Measurements from ENCODE around the gene TRUB1.
"Not testable (repeated sequence)": the region's sequence is repeated elsewhere in the genome, so short reads cannot be mapped to it uniquely, and the experiment has no call there.

The TRUB1 gene

DNA sequence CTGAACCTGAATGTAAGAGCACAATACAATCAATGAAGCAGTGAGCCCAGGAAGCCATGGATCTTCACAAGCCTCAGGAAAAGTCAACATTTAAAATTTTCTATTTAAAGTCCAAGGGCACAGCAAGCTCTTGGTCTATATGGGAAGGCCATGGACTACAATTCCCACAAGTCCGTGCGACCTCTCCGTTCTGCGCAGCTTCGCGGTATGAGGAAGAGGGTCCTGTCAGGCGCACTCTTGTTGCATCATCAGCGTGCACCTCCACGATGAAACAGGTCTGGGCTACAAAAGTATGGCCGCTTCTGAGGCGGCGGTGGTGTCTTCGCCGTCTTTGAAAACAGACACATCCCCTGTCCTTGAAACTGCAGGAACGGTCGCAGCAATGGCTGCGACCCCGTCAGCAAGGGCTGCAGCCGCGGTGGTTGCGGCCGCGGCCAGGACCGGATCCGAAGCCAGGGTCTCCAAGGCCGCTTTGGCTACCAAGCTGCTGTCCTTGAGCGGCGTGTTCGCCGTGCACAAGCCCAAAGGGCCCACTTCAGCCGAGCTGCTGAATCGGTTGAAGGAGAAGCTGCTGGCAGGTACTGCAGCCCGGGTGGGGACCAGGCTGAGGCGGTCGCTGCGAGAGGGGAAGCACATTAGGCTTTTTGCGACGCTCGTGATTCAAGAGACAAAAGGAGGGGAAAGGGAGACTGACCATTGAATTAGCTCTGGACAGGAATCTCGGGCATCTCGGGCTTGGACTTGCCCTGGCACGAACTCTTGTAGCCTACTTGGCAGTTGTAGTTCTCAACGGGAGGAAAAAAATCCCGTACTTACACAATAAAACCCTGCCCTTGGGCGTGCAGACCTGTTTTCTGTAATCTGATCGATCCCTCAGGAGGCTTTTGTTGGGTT lies at the start of gene TRUB1:
TSS of gene TRUB1 (plus strand) at position 234 of the 894 bp plus-strand sequence. CDS start at position 293, 59 bp downstream.
- peak; percentile 82 for FAIRE-seq

DNA sequence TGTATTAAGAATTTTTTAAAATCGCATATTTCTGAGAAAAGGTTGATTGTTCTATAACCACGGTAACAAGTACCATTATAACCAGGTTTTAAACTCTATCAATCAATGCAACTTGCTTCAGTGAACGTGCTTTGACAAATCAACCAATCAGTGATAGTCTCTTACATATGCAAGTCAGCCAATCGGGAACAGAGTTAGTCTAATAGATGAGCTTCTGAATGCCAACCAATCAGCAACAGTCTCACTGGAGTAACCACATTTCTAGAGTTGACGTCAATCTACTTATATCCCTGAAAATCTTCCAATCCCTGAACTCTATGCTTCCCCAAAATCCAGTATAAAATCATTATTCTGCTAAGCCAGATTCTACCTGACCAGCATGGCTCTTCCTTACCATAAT lies 44.7 kb upstream of the TRUB1 start:
- FAIRE-seq = no peak

DNA sequence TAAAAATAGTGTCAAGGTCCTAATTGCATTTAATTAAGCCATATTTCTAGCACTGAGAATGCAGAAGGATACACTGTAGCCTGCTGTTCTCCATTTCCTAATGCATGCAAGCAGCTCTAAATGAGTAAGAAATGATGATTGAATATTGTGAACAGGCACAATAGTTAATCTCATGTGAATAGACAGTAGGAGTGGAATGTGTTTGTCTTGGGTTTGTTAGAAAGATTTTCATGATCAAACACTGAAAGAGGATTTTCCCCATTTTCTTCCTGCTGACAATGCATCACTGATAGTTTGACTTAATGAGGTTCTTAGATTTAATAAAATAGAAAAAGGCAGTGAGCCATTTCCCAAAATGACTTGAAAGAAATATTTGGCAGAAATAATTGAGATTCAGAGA lies 43.1 kb upstream of the TRUB1 start:
- no peak for FAIRE-seq

DNA sequence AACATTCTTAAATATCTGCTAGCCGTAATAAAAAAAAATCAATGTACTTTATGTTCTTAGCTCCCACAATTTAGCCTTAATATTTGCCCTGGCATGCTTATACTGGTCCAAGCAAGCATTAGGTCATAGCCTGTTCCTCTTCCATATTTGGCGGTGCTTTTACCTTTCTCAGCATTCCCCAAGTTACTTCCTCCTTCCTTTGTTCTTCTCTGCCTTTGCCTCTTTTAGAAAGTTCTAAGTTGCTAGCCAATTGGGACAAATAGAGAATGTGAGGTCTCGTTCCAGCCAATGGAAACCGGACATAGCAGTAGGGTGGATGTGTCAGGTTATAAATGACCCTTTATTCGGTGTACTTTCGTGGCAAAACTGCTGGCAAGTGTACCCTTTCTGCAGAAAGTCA lies 41.0 kb upstream of the TRUB1 start:
- not testable (repeated sequence) for FAIRE-seq

DNA sequence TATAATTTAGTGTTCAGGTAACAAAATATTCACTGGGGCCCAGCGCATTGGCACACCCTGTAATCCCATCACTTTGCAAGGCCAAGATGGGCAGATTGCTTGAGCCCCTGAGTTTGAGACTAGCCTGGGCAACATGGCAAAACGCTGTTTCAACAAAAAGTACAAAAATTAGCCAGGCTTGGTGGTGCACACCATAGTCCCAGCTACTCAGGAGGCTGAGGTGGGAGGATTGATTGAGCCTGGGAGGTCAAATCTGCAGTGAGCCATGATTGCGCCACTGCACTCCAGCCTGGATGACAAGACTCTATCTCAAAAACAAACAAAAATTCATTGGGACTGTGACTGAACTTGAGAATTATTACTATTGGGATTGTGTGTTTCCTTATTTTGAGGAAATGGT lies 40.4 kb upstream of the TRUB1 start:
- FAIRE-seq = no peak

DNA sequence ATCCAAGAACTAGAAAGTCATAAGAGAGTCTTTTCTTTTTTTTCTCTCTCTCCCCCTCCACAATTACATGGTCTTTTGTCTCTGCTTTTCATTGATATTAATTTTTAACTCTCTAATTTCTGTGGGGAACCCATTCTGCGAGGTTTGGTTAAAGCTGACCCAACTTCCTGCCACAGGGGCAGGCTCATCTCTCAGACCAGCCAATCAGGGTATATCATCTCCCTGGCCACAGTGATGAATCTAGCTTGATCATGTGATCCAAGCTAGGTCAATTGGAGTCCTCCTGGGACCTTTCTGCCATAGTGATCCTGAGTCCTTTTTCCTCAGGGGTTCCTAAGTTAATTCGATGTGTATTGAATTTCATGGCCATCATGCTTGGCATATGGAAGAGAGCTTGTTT lies 38.0 kb upstream of the TRUB1 start:
- no peak for FAIRE-seq

DNA sequence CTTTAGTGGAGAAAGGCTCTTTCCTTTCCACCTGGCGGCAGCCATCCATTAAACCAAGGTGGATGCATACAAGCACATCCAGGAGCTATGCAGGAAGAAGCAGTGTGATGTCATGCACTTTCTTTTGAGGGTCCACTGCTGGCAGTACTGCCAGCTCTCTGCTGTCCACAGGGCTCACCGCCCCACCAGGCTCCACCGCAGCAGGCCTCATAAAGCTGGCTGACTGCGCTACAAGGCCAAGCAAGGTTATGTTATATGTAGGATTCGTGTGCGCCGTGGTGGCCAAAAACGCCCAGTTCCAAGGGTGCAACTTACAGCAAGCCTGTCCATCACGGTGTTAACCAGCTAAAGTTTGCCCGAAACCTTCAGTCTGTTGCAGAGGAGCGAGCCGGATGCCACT lies 37.3 kb upstream of the TRUB1 start:
- FAIRE-seq = no peak

DNA sequence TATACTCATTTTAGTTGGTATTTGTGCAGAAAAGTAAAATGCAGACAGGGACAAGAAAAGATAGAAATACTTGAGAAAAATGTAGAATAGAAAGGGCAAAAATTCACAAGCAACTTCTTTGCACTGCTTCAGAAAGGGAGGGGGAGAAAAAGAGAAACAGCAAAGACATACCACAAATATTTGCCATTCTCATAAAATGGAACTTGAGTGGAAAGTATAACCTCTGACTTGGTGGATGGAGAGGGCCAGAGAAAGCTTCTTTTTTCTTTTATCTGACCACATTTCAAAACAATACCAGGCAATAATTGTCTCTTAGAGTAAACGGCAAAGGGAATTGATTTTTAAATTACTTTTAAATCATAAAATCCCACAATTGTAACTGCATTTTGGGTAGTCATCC lies 35.8 kb upstream of the TRUB1 start:
- no peak for FAIRE-seq

DNA sequence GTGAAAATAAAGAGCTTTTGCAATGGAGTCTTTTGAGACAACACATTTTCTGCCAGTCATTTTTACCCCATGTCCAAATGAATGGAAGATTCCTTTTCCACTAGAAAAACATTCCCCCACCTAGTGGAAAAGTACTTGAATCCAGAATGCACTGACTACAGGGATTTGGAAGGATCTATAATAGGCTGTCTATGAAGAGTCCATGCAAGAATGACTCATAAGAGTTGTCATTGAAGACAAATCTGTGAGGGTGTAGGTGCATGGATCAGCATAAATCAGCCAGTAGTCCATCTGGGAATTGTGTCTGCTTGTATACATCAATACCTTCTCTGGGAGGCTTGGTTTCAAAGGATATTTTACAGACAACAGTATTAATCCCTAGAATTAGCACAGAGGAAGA lies 32.5 kb upstream of the TRUB1 start:
- peak; percentile 93 for FAIRE-seq

DNA sequence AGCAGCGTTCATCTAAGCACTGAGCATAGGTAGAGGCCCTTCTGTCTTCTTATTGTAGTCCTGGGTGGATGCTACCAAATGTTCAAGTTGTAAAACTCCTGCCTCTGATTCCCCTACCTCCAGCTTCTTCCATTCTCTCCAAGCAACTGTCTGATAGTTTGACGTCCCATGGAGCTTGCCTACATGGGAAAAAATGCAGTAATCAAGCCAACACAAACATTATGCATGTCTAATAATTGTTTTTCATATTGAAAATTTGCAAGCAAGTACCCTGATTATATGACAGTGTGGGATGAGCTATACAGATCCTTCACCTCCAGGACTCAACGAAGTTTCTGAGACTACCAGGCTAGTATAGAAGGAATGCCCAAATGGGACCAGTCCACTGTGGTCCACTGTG lies 31.0 kb upstream of the TRUB1 start:
- FAIRE-seq = no peak

DNA sequence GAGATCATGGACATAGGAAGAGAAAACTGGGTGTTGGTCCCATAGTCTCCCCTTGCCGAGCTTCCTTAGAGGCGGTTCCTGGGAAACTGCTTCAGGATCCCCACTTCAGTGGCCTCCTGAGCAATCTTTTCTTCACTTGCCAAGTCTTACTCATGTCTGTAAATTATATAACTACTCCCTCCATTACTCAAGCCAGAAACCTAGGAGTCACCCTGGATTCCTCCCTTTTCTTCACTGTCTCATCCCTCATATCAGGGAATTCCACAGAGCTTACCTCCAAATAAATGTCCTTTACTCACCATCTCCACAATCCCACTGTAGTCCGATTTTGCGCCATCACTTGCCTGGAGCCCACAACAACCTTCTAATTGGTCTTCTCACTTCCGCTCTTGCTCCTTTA lies 29.1 kb upstream of the TRUB1 start:
- no peak for FAIRE-seq

DNA sequence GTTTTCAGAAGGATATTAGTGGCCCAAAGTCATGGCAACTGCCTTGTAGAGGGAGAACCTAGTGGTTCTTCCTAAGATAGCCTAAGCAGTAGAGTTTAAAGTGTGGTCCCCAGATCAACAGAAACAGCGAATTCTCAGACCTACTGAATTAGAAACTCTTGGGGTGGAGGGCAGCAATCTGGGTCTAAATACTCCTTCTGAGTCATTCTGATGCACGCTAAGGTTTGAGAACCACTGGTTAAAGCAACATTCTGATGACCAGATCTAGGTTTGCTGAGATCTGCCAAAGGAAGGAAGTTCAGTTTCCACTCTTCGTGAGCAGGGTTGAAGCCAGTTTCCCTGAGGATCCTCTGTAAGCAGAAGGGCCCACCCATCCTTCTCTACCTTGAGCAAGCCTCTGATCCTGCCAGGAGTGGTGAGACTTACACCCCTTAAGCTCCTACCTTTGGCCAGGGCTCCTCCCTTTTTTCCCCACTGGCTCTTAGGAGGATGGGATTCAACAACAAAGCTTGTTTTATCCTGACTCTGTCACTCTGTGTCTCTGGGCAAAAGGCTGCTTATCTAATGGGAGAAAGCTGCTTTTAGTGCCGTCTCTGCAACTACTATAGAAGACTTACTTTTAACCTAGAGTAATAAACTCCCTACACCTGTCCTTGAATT lies 26.8 kb upstream of the TRUB1 start:
- FAIRE-seq = no peak

DNA sequence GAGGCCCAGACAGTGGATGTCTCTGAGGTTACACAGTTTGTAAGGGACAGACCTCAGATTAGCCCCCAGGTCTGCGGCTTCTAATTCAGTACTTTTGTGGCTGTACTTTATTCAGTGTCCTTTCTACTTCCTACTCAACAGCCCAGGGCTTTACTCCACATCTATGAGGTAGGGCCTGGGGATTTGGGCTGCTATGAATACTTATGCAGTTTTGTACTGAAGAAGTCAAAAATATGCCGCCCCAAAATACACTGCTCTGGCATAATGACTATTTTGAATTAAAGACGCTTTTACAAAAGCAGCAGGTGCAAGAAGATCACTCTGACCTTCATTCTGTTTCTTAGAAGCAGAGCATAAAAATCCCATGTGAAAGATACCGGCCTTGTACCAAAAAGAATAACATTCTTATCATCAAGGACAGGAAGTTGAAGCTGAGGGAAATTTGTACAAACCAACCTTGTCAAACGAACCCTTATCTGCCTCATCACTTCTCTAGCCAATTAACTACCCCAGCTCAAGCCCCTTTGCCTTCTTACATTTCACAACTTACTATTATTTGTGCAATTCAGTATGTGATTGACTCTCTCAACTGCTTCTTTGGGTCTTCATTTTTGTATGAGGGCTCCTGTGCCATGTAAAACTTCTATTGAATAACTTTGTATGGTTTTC lies 26.1 kb upstream of the TRUB1 start:
- FAIRE-seq = no peak

DNA sequence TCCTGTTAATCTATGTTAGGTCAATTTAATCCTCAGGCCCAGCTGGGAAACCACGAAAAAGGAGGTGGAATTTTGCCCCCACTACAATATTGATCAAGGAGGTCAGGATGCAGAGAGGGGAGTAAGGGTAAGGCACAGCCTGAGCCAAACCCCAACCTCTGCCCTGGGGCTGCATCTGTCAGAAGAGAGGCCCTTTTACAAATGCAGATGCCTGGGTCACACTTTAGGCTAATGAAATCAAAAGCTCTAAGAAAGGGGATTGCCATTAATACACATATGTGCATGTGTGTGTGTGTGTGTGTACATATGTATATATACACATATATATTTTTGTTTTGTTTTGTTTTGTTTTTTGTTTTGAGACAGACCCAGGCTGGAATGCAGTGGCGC lies 25.5 kb upstream of the TRUB1 start:
- no peak for FAIRE-seq

DNA sequence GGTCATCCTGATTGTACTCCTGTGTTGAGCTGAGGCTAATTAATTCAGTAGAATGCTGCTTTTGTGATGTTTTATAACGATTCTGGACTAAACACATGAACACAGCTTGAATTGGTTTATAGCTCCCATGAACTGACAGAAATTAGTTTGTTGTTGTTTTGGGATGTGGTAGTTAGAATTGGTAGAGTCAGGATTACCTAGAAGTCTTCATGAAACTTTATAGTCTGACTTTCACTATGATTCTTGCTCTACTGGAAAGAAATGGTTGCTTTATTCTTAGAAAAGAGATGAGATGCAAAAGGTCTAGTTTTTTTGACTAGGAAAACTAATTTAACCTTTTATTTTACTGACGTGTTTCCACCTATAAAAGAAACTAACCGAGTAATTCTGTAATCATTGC lies 23.4 kb upstream of the TRUB1 start:
- no peak for FAIRE-seq

DNA sequence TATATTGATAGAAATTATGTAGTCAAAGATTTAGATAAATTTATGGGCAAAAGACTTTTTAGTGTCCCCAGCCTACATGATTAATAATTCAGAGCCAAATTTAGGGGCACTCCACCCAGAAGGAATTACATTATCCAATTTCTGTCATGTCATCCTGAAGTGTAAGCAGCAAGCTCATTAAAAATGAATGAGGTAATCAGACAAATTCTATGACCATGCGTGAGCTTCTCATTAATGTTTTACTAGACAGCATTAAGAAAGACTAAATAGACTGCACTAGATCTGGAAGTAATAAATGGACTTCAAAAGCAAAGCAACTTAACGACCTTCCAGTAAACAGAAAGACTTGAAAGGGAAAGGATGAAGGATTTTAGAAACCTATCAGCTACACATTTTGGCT lies 22.7 kb upstream of the TRUB1 start:
- peak; percentile 85 for FAIRE-seq

DNA sequence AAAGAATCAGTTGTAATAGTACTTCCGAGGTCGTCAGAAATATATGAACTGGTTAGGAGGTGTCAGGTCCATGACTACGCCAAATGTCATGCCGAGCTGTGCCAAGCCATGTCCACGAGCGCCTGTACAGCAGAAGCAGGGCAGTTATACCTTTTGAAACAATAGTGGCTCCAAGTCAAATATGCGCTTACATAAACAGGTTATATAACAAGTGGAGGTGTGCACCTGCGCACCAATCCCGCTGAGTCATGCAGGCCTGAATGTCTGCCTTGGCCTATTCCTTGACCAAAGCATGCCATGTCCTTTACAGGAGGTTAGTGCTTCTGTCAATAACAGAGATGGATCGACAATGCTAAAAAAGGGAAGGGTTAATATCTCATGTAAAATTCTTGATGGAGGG lies 21.3 kb upstream of the TRUB1 start:
- no peak for FAIRE-seq

DNA sequence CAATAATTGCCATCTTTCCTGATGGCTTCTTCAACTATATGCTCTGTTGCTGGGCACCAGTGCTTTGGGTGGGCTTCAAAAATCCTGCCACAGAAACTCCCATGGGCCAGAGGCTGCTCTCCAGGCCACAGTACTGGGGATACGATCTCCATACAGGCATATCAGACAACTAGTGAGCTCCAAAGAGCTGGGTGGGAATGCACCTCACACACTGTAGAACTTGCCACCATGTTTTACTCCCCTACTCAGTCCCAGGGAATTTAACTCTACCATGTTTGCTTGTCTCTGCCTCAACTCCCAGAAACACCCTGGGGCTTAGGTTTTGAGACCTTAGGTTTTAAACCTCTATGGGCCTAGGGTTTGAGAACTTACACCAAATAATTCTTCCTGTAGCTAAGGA lies 20.5 kb upstream of the TRUB1 start:
- FAIRE-seq = no peak

DNA sequence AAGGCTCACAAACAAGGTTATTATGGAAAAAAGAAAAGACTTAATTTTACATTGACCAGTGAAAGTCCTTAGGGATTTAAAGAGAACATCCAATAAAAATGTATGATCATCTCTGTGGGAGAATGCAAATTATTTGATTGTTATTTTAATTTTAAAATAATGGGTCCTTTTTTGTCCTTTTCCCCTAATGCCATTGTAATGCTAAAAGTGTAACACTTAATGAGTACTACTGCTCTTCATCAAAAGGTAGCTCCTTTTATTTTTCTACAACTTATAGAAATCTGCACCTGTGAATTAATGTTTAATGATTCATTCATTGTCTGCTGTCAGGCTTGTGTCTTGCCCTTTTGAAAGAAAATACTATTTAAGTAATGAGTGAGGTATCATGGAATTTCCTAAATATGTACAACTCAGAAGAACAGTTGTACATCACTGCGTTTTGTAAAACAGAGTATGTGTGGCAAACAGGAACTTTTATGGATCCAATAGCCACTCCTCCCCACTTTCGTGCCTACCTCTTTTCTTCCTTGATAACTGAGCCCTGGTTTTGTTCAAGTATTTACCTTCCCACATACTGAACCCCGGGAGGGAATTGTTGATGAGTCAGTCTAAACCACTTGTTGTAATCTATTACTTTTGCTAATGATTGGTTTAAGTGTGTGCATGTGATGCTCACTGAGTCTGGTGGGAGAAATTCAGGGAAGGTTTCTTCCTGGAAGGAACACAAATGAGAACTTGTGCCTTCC lies 19.9 kb upstream of the TRUB1 start:
- no peak for FAIRE-seq

DNA sequence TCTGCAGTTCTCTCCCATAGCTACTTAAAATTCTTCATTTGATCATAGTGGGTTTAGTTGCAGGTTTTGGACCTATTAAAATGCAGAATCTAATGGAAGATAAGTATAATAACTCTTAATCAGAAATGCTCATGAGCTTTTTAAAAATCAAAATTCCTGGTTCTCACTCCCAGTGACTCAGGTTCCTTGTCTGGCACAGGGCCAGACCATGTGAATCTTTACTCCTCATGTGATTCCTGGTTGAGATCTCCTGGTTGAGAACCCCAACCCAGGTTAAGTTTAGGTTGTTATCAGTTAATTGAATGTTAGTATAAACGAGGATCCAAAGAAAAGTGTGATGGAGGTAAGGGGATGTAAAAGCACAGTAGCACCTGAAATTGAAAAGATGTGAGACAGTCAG lies 17.5 kb upstream of the TRUB1 start:
- no peak for FAIRE-seq

DNA sequence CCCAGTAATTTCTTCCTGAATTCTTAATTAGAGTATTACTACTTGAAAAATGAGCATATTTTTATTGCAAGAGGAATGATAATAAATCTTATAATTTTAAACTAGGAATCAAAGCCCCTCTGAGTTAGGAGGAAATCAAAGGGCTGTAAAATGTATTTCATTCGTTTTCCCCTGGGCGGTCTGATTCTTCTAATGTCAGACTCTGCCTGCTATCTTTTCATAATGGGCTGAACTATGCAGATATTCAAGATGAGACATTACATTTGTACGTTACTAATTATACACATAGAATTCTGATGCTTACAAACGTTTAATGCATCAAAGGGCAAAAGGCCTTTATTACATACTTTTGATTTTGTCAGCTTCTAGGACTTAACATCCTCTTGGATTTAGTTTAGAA lies 16.0 kb upstream of the TRUB1 start:
- FAIRE-seq = no peak

DNA sequence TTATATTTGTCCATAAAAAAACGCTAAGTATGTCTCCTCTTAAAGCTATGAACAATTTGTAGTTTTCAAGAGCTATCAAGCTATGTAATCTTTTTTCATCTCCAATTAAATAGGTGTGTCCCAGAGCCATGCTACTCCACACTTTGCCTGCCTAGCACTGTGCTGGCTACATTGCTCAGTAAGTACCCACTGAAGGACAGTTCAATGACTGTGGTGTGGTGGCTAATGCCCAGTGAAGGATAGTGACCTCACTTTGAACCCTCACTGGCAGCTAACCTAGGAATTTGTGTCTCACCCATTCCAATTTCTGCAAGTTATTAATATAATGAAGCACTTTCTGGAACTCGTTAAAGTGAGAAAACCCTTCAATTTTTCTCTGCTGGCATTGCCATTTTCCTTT lies 14.4 kb upstream of the TRUB1 start:
- FAIRE-seq = no peak

Measured in islet of Langerhans (tissue), 1 donor.